GM12878 (cell line): ENCODE results near the gene RASAL2. TPM values are rescaled to one million over a fixed set of nuclear protein-coding genes. Genes with fewer than 3 reads are reported as not detected.

Source experiments
- ATAC-seq: fragments of 200-7000 bp; cut with Tn5 transposase; 3 replicates; pipeline ENCODE4 v1.9.1; 2020; ENCODE audit warnings: mild to moderate bottlenecking, moderate library complexity
- BruUV-seq: library from RNA; stranded (reverse); fragments of 400-500 nt; replicated peaks from 2 replicates; lab custom pipeline; 2021; lab: Mats Ljungman, UMichigan
- CTCF ChIA-PET: fragments of 300-600 bp; sonication (Branson Sonifier 250); formaldehyde crosslinking; extraction: SDS; loops from one replicate; lab custom pipeline; 2021; ENCODE audit warnings: inconsistent platforms; lab: Yijun Ruan, JAX
- POLR2A ChIA-PET: fragments of 350-600 bp; formaldehyde crosslinking; extraction: SDS; loops from one replicate; lab custom pipeline; 2021; ENCODE audit warnings: inconsistent platforms; lab: Charles Lee
- RAD21 ChIA-PET: fragments of 300-600 bp; sonication (Branson Sonifier 250); formaldehyde crosslinking; loops from one replicate; lab custom pipeline; 2023; ENCODE audit warnings: antibody characterized with exemption; ENCODE audit not compliant: unreplicated experiment; lab: Charles Lee
- SMC1A ChIA-PET: fragments of 300-600 bp; sonication (Branson Sonifier 250); formaldehyde crosslinking; loops from one replicate; lab custom pipeline; 2023; ENCODE audit not compliant: unreplicated experiment, uncharacterized antibody; lab: Charles Lee
- DNase-seq: peaks from one replicate; pipeline ENCODE4 v3.0.0-alpha.2; 2011; ENCODE audit warnings: low read depth, low spot score
- FAIRE-seq: peaks from 3 replicates; lab custom pipeline; 2011; peaks lifted over from hg19 to GRCh38; lab: Jason Lieb, UNC
- H2AFZ ChIP-seq: 2 replicates; pipeline ENCODE4 v1.6.0; 2011; ENCODE audit warnings: low read depth, low read length, control low read depth; ENCODE audit not compliant: control insufficient read depth
- H3K27ac ChIP-seq: 2 replicates; pipeline ENCODE4 v1.5.1; 2011; ENCODE audit warnings: control low read depth; ENCODE audit not compliant: control insufficient read depth, insufficient read depth
- H3K27me3 ChIP-seq, 2 experiments: replicated peaks in 1 of 2; 2 replicates each; pipeline versions ENCODE4 v1.6.0 to v1.6.1; 2011; ENCODE audit warnings: low read length in 1 of 2; ENCODE audit not compliant: control insufficient read depth in 2 of 2, insufficient read depth in 2 of 2
- H3K36me3 ChIP-seq, 2 experiments: 2 replicates each; pipeline ENCODE4 v1.5.1; 2011; ENCODE audit warnings: low read length in 1 of 2; ENCODE audit not compliant: control insufficient read depth in 2 of 2, insufficient read depth in 2 of 2
- H3K4me1 ChIP-seq: 2 replicates; pipeline ENCODE4 v1.6.1; 2011; ENCODE audit warnings: mild to moderate bottlenecking, low read length, moderate library complexity, mixed read lengths; ENCODE audit not compliant: control insufficient read depth, insufficient read depth
- H3K4me2 ChIP-seq: 2 replicates; pipeline ENCODE4 v1.6.0; 2011; ENCODE audit warnings: control low read depth; ENCODE audit not compliant: control insufficient read depth, insufficient read depth
- H3K4me3 ChIP-seq: fragments of 200-600 bp; sonication (generic); 2 replicates; pipeline ENCODE4 v1.5.1; 2016
- H3K79me2 ChIP-seq: 2 replicates; pipeline ENCODE4 v1.6.0; 2011; ENCODE audit warnings: low read length; ENCODE audit not compliant: control insufficient read depth, insufficient read depth
- H3K9ac ChIP-seq: 2 replicates; pipeline ENCODE4 v1.8.0; 2011; ENCODE audit warnings: low read length, control low read depth, mixed read lengths; ENCODE audit not compliant: control insufficient read depth, insufficient read depth
- H3K9me3 ChIP-seq: replicated peaks from 3 replicates; pipeline ENCODE4 v1.5.1; 2011; ENCODE audit warnings: mild to moderate bottlenecking, low read length; ENCODE audit not compliant: control insufficient read depth, insufficient read depth
- H4K20me1 ChIP-seq: 2 replicates; pipeline ENCODE4 v1.6.0; 2011; ENCODE audit not compliant: control insufficient read depth, insufficient read depth
- CHD1 ChIP-seq: IDR thresholded peaks from 2 replicates; pipeline ENCODE4 v1.6.1; 2012; ENCODE audit warnings: low read depth, low read length, improper control_type of control experiment
- CHD2 ChIP-seq: IDR thresholded peaks from 2 replicates; pipeline ENCODE4 v1.6.1; 2011; ENCODE audit warnings: low read depth, low read length, improper control_type of control experiment, borderline replicate concordance
- CREB1 ChIP-seq: IDR thresholded peaks from 2 replicates; pipeline ENCODE4 v1.6.1; 2012; ENCODE audit warnings: low read depth, mild to moderate bottlenecking, inconsistent platforms
- EGR1 ChIP-seq, 2 experiments: IDR thresholded peaks; 1 replicate in 1 of 2; 2 replicates in 1 of 2; pipeline ENCODE4 v1.6.1; 2011 to 2012; ENCODE audit warnings: low read depth in 2 of 2, low read length in 2 of 2, borderline replicate concordance in 1 of 2, mild to moderate bottlenecking in 1 of 2, moderate library complexity in 1 of 2
- ETV6 ChIP-seq, 2 experiments: fragments of 450-650 bp in 1 of 2; IDR thresholded peaks in 1 of 2; conservative IDR thresholded peaks in 1 of 2; 2 replicates each; pipeline ENCODE4 v1.6.1; 2014; ENCODE audit warnings: antibody characterized with exemption in 1 of 2, borderline replicate concordance in 1 of 2, low read depth in 1 of 2, mild to moderate bottlenecking in 1 of 2, moderate library complexity in 1 of 2
- HDAC2 ChIP-seq: fragments of 200-600 bp; sonication (generic); IDR thresholded peaks from 2 replicates; pipeline ENCODE4 v1.6.1; 2017
- SMAD1 ChIP-seq: fragments of 450-650 bp; IDR thresholded peaks from 2 replicates; pipeline ENCODE4 v1.6.1; 2018; ENCODE audit warnings: mild to moderate bottlenecking, low read depth; ENCODE audit not compliant: partially characterized antibody
- YBX1 ChIP-seq: fragments of 450-650 bp; IDR thresholded peaks from 2 replicates; pipeline ENCODE4 v1.6.1; 2016; ENCODE audit warnings: antibody characterized with exemption
- WGBS: methylation state at CpG from one replicate; pipeline ENCODE4 v1.1.6; 2016; ENCODE audit warnings: low lambda C conversion rate; ENCODE audit not compliant: insufficient replicate concordance, insufficient coverage; ENCODE audit errors: missing lambda C conversion rate; 5-methylcytosine and 5-hydroxymethylcytosine counted together
- in situ Hi-C: fragments of 300-500 bp; cut with MboI; formaldehyde crosslinking; loops from 9 replicates; pipeline ENCODE4 v1.14.3; 2018; ENCODE audit warnings: mixed read lengths
- intact Hi-C: fragments of 100-400 bp; cut with micrococcal nuclease; formaldehyde crosslinking; loops from one replicate; pipeline ENCODE4 v1.14.2; 2022; ENCODE audit not compliant: unreplicated experiment
- polyA plus RNA-seq, 11 experiments: library from polyadenylated mRNA; depleted of rRNA in 4 of 11; unstranded in 6 of 11; stranded (reverse) in 5 of 11; fragments of >200 nt; fragmentation: Nextera tagmentation in 4 of 11; fragmentation: Illumina TruSeq in 1 of 11; extraction: Ambion mirVana in 4 of 11; extraction: Trizol in 1 of 11; gene quantifications; 1 replicate in 1 of 11; 2 replicates in 10 of 11; pipeline versions ENCODE4 v1.2.1 to v1.2.3, GENCODE V29; 2011 to 2016; ENCODE audit warnings: inconsistent platforms in 2 of 11, missing spikeins in 2 of 11, low read depth in 1 of 11
- total RNA-seq, 4 experiments: library from RNA; depleted of rRNA in 3 of 4; stranded (reverse); fragments of >200 nt in 3 of 4; fragmentation: Illumina TruSeq in 1 of 4; extraction: Trizol in 1 of 4; gene quantifications; 2 replicates each; pipeline versions ENCODE4 v1.2.1 to v1.2.3, GENCODE V29; 2013 to 2021
- TF ChIP-seq, protein P1 (sequence below): fragments of 150-350 bp; IDR thresholded peaks from 2 replicates; pipeline ENCODE4 v1.6.1; 2014; ENCODE audit warnings: mild to moderate bottlenecking, low read depth, low read length

The RASAL2 gene
- total and polyA plus RNA-seq, 10 of the 15 experiments (the other 5 are each of a cell fraction or from before 2014, with no cell fraction given): 0.02 to 6.9 (median 0.17) TPM; not detected in 1

DNA sequence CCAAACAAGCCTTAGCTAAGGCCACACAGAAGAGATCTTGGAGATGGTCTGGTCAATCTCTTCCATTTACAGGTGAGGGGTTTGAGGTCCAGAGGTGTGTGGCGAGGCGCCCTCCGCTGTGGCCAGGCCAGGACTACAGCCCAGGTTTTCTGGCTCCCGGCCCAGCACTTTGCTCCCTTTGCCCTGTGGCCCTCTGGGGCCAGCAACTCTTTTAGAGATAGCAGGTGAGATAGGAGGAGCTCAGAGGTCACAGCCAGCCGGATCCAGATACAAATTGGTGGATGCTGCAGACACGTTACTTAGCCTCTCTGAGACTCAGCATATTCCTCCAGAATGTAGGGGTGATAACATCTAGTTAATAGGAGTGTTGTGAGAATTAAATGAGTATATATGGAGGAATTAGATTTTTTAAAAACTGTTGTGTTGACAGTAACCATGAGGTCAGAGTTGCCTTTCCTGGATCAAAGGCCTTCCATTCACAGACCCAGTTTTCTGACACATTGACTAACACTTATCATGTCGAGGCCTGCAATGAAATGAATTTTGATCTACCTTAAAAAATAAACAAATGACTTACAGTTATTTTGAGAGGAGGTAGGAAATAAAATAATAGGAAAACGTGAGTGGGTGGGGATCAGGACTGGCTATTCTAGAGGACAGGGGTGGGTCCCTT lies 435.6 kb downstream of the RASAL2 start:
- BruUV-seq: no TSS peak
- FAIRE-seq (no peak), DNase-seq (no peak), ATAC-seq (no peak)
- 32% methylated on average over 8 of the region's 8 CpGs for WGBS
- Histone ChIP-seq H3K27ac (no peak overlapping the region), H3K9me3 (no peaks in the 10 kb centered on the region), H3K4me1 (no peaks in the 10 kb centered on the region), H4K20me1 (no peaks in the 10 kb centered on the region), H3K36me3 (no peaks in the 10 kb centered on the region), H3K4me2 (no peak overlapping the region), H3K9ac (no peak overlapping the region), H3K27me3 (no peaks in the 10 kb centered on the region; a peak in 1 of 4 replicates), H3K79me2 (no peaks in the 10 kb centered on the region), H2AFZ (no peak overlapping the region), H3K4me3 (no peak overlapping the region)
- intact Hi-C loops (no loop called here), in situ Hi-C loops (loop anchor here (5.0 to 25.0 kb wide), 3 partner anchors 233 to 838 kb away; partner anchors contain the start of gene AXDND1)
- RAD21 ChIA-PET: interaction anchor here (1.7 kb wide), 1 partner anchor 224 kb away, joined by 5 read pairs; no protein-coding TSS in a partner anchor
- POLR2A ChIA-PET: no interaction called here
- SMC1A ChIA-PET: interaction anchor here (1.2 kb wide), 1 partner anchor 205 kb away, joined by 3 read pairs; no protein-coding TSS in a partner anchor
- TF ChIP-seq HDAC2 (no peak), EGR1 (IDR thresholded peaks at IDR 0.05; ENCODE audit: borderline replicate concordance in 1 of 2, low read depth in 2 of 2, low read length in 2 of 2) (no peak), ETV6 (conservative IDR thresholded peaks at IDR 0.05 in 1 of 2, IDR thresholded peaks at IDR 0.05 in 1 of 2; ENCODE audit: borderline replicate concordance in 1 of 2, low read depth in 1 of 2) (no peak), CREB1 (no peak), YBX1 (no peak), CHD2 (no peak), SMAD1 (no peak), CHD1 (no peak)
- TF ChIP-seq, protein P1, sequence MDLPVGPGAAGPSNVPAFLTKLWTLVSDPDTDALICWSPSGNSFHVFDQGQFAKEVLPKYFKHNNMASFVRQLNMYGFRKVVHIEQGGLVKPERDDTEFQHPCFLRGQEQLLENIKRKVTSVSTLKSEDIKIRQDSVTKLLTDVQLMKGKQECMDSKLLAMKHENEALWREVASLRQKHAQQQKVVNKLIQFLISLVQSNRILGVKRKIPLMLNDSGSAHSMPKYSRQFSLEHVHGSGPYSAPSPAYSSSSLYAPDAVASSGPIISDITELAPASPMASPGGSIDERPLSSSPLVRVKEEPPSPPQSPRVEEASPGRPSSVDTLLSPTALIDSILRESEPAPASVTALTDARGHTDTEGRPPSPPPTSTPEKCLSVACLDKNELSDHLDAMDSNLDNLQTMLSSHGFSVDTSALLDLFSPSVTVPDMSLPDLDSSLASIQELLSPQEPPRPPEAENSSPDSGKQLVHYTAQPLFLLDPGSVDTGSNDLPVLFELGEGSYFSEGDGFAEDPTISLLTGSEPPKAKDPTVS: no peak
- CTCF ChIA-PET: interaction anchor here (0.6 to 4.8 kb wide), 5 partner anchors 28 to 474 kb away, joined by 3 to 59 read pairs (median 6); no protein-coding TSS in a partner anchor
